ENCODE measurements around the gene UNC5C.

UNC5C gene

GRCh38 chr4:95409127-95409526 is 139.6 kb downstream of the UNC5C start:
- no peak overlapping the region for H3K4ac ChIP-seq (ENCODE audit: low read depth, low read length)
- no peak overlapping the region for H3K9ac ChIP-seq (ENCODE audit: low read length)
- H2AK5ac ChIP-seq (ENCODE audit: low read length), result no peak overlapping the region
- DNase-seq, result no peak
- H3K4me1 ChIP-seq (ENCODE audit: control insufficient read depth in 1 of 2, insufficient read depth in 2 of 2, low read length in 2 of 2), result peaks cover 2 to 4% of the 10 kb centered on the region in 2 experiments
- no peak overlapping the region for H4K12ac ChIP-seq (ENCODE audit: low read depth, low read length)
- H4K91ac ChIP-seq (ENCODE audit: low read depth, low read length), result no peak overlapping the region
- H3K27me3 ChIP-seq (ENCODE audit: insufficient read depth, low read length), result no peaks in the 10 kb centered on the region
- H3K79me1 ChIP-seq (ENCODE audit: low read length), result no peaks in the 10 kb centered on the region
- H4K8ac ChIP-seq (ENCODE audit: low read depth, low read length), result no peak overlapping the region
- H3K9me3 ChIP-seq (ENCODE audit: insufficient read depth, low read depth, low read length), result no peaks in the 10 kb centered on the region
- H2AFZ ChIP-seq (ENCODE audit: insufficient read depth, low read length, poor library complexity), result no peak overlapping the region
- no peak overlapping the region for H3K23ac ChIP-seq (ENCODE audit: low read length)
- no peak overlapping the region for H2BK12ac ChIP-seq (ENCODE audit: low read length)
- no peak overlapping the region for H3K4me3 ChIP-seq (ENCODE audit: low read depth, low read length)
- no peaks in the 10 kb centered on the region for H3K79me2 ChIP-seq (ENCODE audit: control insufficient read depth, insufficient read depth, low read length, poor library complexity)
- H3K18ac ChIP-seq (ENCODE audit: low read length), result no peak overlapping the region
- no peak overlapping the region for H3K4me2 ChIP-seq (ENCODE audit: low read length)
- H3K27ac ChIP-seq (ENCODE audit: low read depth, low read length), result no peak overlapping the region
- peaks cover 5 to 8% of the 10 kb centered on the region in 2 experiments for H3K36me3 ChIP-seq (ENCODE audit: control insufficient read depth in 1 of 2, insufficient read depth in 2 of 2, low read length in 2 of 2)
- H2BK5ac ChIP-seq (ENCODE audit: low read depth, low read length, poor library complexity), result no peak overlapping the region
- H2BK120ac ChIP-seq (ENCODE audit: insufficient read depth, low read length, poor library complexity), result no peak overlapping the region
- H3K14ac ChIP-seq (ENCODE audit: low read length), result no peak overlapping the region

GRCh38 chr4:95402299-95402698 is 146.5 kb downstream of the UNC5C start:
- no peak overlapping the region for H3K4me2 ChIP-seq (ENCODE audit: low read length)
- no peak overlapping the region for H2BK12ac ChIP-seq (ENCODE audit: low read length)
- DNase-seq, result no peak
- no peaks in the 10 kb centered on the region for H3K9me3 ChIP-seq (ENCODE audit: insufficient read depth, low read depth, low read length)
- no peaks in the 10 kb centered on the region for H3K27me3 ChIP-seq (ENCODE audit: insufficient read depth, low read length)
- H3K4me3 ChIP-seq (ENCODE audit: low read depth, low read length), result no peak overlapping the region
- H2AK5ac ChIP-seq (ENCODE audit: low read length), result no peak overlapping the region
- no peaks in the 10 kb centered on the region for H3K79me1 ChIP-seq (ENCODE audit: low read length)
- H2BK120ac ChIP-seq (ENCODE audit: insufficient read depth, low read length, poor library complexity), result no peak overlapping the region
- H2AFZ ChIP-seq (ENCODE audit: insufficient read depth, low read length, poor library complexity), result no peak overlapping the region
- no peak overlapping the region for H3K18ac ChIP-seq (ENCODE audit: low read length)
- no peaks in the 10 kb centered on the region for H3K79me2 ChIP-seq (ENCODE audit: control insufficient read depth, insufficient read depth, low read length, poor library complexity)
- H3K14ac ChIP-seq (ENCODE audit: low read length), result no peak overlapping the region
- H2BK5ac ChIP-seq (ENCODE audit: low read depth, low read length, poor library complexity), result no peak overlapping the region
- H3K23ac ChIP-seq (ENCODE audit: low read length), result no peak overlapping the region
- H3K27ac ChIP-seq (ENCODE audit: low read depth, low read length), result no peak overlapping the region
- no peak overlapping the region for H4K12ac ChIP-seq (ENCODE audit: low read depth, low read length)
- H3K9ac ChIP-seq (ENCODE audit: low read length), result no peak overlapping the region
- no peak overlapping the region for H4K91ac ChIP-seq (ENCODE audit: low read depth, low read length)
- H3K4ac ChIP-seq (ENCODE audit: low read depth, low read length), result no peak overlapping the region
- H3K4me1 ChIP-seq (ENCODE audit: control insufficient read depth in 1 of 2, insufficient read depth in 2 of 2, low read length in 2 of 2), result peaks cover 0 to 6% of the 10 kb centered on the region in 2 experiments
- H3K36me3 ChIP-seq (ENCODE audit: control insufficient read depth in 1 of 2, insufficient read depth in 2 of 2, low read length in 2 of 2), result peaks cover 6 to 8% of the 10 kb centered on the region in 2 experiments
- no peak overlapping the region for H4K8ac ChIP-seq (ENCODE audit: low read depth, low read length)

- no peak overlapping the region for H2BK12ac ChIP-seq (ENCODE audit: low read length)
- DNase-seq, result no peak
- no peak overlapping the region for H3K9ac ChIP-seq (ENCODE audit: low read length)
- no peak overlapping the region for H2AFZ ChIP-seq (ENCODE audit: insufficient read depth, low read length, poor library complexity)
- no peak overlapping the region for H2BK120ac ChIP-seq (ENCODE audit: insufficient read depth, low read length, poor library complexity)
- no peak overlapping the region for H2BK5ac ChIP-seq (ENCODE audit: low read depth, low read length, poor library complexity)
- no peak overlapping the region for H3K4me2 ChIP-seq (ENCODE audit: low read length)
- H3K4me1 ChIP-seq (ENCODE audit: control insufficient read depth in 1 of 2, insufficient read depth in 2 of 2, low read length in 2 of 2), result peaks cover 0 to 6% of the 10 kb centered on the region in 2 experiments
- H3K18ac ChIP-seq (ENCODE audit: low read length), result no peak overlapping the region
- no peaks in the 10 kb centered on the region for H3K79me1 ChIP-seq (ENCODE audit: low read length)
- H3K9me3 ChIP-seq (ENCODE audit: insufficient read depth, low read depth, low read length), result no peaks in the 10 kb centered on the region
- H3K36me3 ChIP-seq (ENCODE audit: control insufficient read depth in 1 of 2, insufficient read depth in 2 of 2, low read length in 2 of 2), result peaks cover 0 to 4% of the 10 kb centered on the region in 2 experiments
- no peaks in the 10 kb centered on the region for H3K79me2 ChIP-seq (ENCODE audit: control insufficient read depth, insufficient read depth, low read length, poor library complexity)
- H2AK5ac ChIP-seq (ENCODE audit: low read length), result no peak overlapping the region
- H3K23ac ChIP-seq (ENCODE audit: low read length), result no peak overlapping the region
- no peaks in the 10 kb centered on the region for H3K27me3 ChIP-seq (ENCODE audit: insufficient read depth, low read length)
- H3K14ac ChIP-seq (ENCODE audit: low read length), result no peak overlapping the region
- H4K8ac ChIP-seq (ENCODE audit: low read depth, low read length), result no peak overlapping the region
- H4K12ac ChIP-seq (ENCODE audit: low read depth, low read length), result no peak overlapping the region
- H3K4ac ChIP-seq (ENCODE audit: low read depth, low read length), result no peak overlapping the region
- H3K27ac ChIP-seq (ENCODE audit: low read depth, low read length), result no peak overlapping the region
- no peak overlapping the region for H4K91ac ChIP-seq (ENCODE audit: low read depth, low read length)
- H3K4me3 ChIP-seq (ENCODE audit: low read depth, low read length), result no peak overlapping the region
These were observed 150.6 kb downstream of the UNC5C start for GRCh38 chr4:95398217-95398616.

- Histone ChIP-seq H3K4me1 (ENCODE audit: control insufficient read depth in 1 of 2, insufficient read depth in 2 of 2, low read length in 2 of 2) (peaks cover 3% of the 10 kb centered on the region in 2 experiments), H3K79me1 (ENCODE audit: low read length) (peaks cover 5% of the 10 kb centered on the region), H3K27me3 (ENCODE audit: insufficient read depth, low read length) (no peaks in the 10 kb centered on the region), H3K4me3 (ENCODE audit: low read depth, low read length) (no peak overlapping the region), H3K4ac (ENCODE audit: low read depth, low read length) (no peak overlapping the region), H3K27ac (ENCODE audit: low read depth, low read length) (no peak overlapping the region), H4K8ac (ENCODE audit: low read depth, low read length) (no peak overlapping the region), H3K18ac (ENCODE audit: low read length) (no peak overlapping the region), H2BK5ac (ENCODE audit: low read depth, low read length, poor library complexity) (no peak overlapping the region), H3K14ac (ENCODE audit: low read length) (no peak overlapping the region), H2BK120ac (ENCODE audit: insufficient read depth, low read length, poor library complexity) (no peak overlapping the region), H3K9ac (ENCODE audit: low read length) (no peak overlapping the region), H3K23ac (ENCODE audit: low read length) (no peak overlapping the region), H4K91ac (ENCODE audit: low read depth, low read length) (no peak overlapping the region), H3K9me3 (ENCODE audit: insufficient read depth, low read depth, low read length) (no peaks in the 10 kb centered on the region), H2AK5ac (ENCODE audit: low read length) (no peak overlapping the region), H3K36me3 (ENCODE audit: control insufficient read depth in 1 of 2, insufficient read depth in 2 of 2, low read length in 2 of 2) (peaks cover 0 to 2% of the 10 kb centered on the region in 2 experiments), H4K12ac (ENCODE audit: low read depth, low read length) (no peak overlapping the region), H2AFZ (ENCODE audit: insufficient read depth, low read length, poor library complexity) (no peak overlapping the region), H2BK12ac (ENCODE audit: low read length) (no peak overlapping the region), H3K4me2 (ENCODE audit: low read length) (no peak overlapping the region), H3K79me2 (ENCODE audit: control insufficient read depth, insufficient read depth, low read length, poor library complexity) (no peaks in the 10 kb centered on the region)
- DNase-seq, result no peak
- WGBS (ENCODE audit: extremely low coverage, insufficient coverage, insufficient read length), result no CpG with 5 or more reads among the region's 2 CpGs
These were observed 153.9 kb downstream of the UNC5C start for GRCh38 chr4:95394752-95395306.
